ENCODE results near the gene PRR29.

GRCh38 chr17:64002658-64003525, 4.7 kb downstream of the PRR29 start:
- no peak for TF ChIP-seq CTCF (conservative IDR thresholded peaks at IDR 0.05; ENCODE audit: low read depth, low read length)
- no peak for TF ChIP-seq EZH2 (IDR thresholded peaks at IDR 0.05; ENCODE audit: borderline replicate concordance, low read depth, low read length, poor library complexity, severe bottlenecking)
